Measurements from ENCODE around the gene ERO1B.
"Not testable (repeated sequence)": the region's sequence is repeated elsewhere in the genome, so short reads cannot be mapped to it uniquely, and the experiment has no call there.

ERO1B gene

GRCh38 chr1:236281654-236282424 is at the start of gene ERO1B:
Gene ERO1B, minus strand, starts transcription at chr1:236281958. Its CDS starts 175 bp downstream, at chr1:236281783.
- DNase-seq, result peak; percentile 93 to 94

- DNase-seq, result not testable (repeated sequence)
Observed at GRCh38 chr1:236331412-236331811, 49.7 kb upstream of the ERO1B start.

GRCh38 chr1:236326432-236326831 is 44.7 kb upstream of the ERO1B start:
- no peak for DNase-seq

GRCh38 chr1:236325567-236325966 is 43.8 kb upstream of the ERO1B start:
- no peak for DNase-seq

- no peak for DNase-seq
Observed at GRCh38 chr1:236323819-236324411, 42.2 kb upstream of the ERO1B start.

- DNase-seq, result no peak
Observed at GRCh38 chr1:236322566-236323409, 41.0 kb upstream of the ERO1B start.

GRCh38 chr1:236321101-236321500 is 39.3 kb upstream of the ERO1B start:
- DNase-seq, result no peak

- no peak for DNase-seq
Observed at GRCh38 chr1:236320671-236321070, 38.9 kb upstream of the ERO1B start.

GRCh38 chr1:236320214-236320613 is 38.5 kb upstream of the ERO1B start:
- no peak for DNase-seq

GRCh38 chr1:236316437-236316836 is 34.7 kb upstream of the ERO1B start:
- no peak for DNase-seq

- no peak for DNase-seq
Observed at GRCh38 chr1:236315518-236315917, 33.8 kb upstream of the ERO1B start.

- DNase-seq, result no peak
Observed at GRCh38 chr1:236315092-236315491, 33.3 kb upstream of the ERO1B start.

GRCh38 chr1:236314050-236314449 is 32.3 kb upstream of the ERO1B start:
- not testable (repeated sequence) for DNase-seq

GRCh38 chr1:236313427-236313826 is 31.7 kb upstream of the ERO1B start:
- no peak for DNase-seq

GRCh38 chr1:236311040-236311439 is 29.3 kb upstream of the ERO1B start:
- no peak for DNase-seq

GRCh38 chr1:236308827-236309226 is 27.1 kb upstream of the ERO1B start:
- no peak for DNase-seq

- no peak for DNase-seq
Observed at GRCh38 chr1:236307435-236307834, 25.7 kb upstream of the ERO1B start.

GRCh38 chr1:236304682-236305081 is 22.9 kb upstream of the ERO1B start:
- DNase-seq, result no peak

- no peak for DNase-seq
Observed at GRCh38 chr1:236303675-236304074, 21.9 kb upstream of the ERO1B start.

- DNase-seq, result no peak
Observed at GRCh38 chr1:236302941-236303340, 21.2 kb upstream of the ERO1B start.

GRCh38 chr1:236301958-236302335 is 20.2 kb upstream of the ERO1B start:
- DNase-seq, result no peak

GRCh38 chr1:236301080-236301957 is 19.6 kb upstream of the ERO1B start:
- DNase-seq, result no peak

GRCh38 chr1:236297161-236297560 is 15.4 kb upstream of the ERO1B start:
- DNase-seq, result no peak

Data from stimulated activated CD4-positive, alpha-beta T cell treated with anti-CD3 and anti-CD28 coated beads, Interleukin-2, amount 100 ng/mL, for 48 hours (primary cell).